GM21447 (cell line): ENCODE results near the gene ABLIM1.

ENCODE experiments used
- ATAC-seq: cut with Tn5 transposase; IDR thresholded peaks from one replicate; pipeline ENCODE4 v1.9.1; 2021; ENCODE audit not compliant: unreplicated experiment

Gene ABLIM1

GRCh38 chr10:114495303-114495702, 162.8 kb downstream of the ABLIM1 start:
- ATAC-seq = no peak

- no peak for ATAC-seq
Observed at GRCh38 chr10:114492351-114493037, 165.6 kb downstream of the ABLIM1 start.

- ATAC-seq = no peak
Observed at GRCh38 chr10:114491933-114492332, 166.1 kb downstream of the ABLIM1 start.

GRCh38 chr10:114491419-114491818, 166.7 kb downstream of the ABLIM1 start:
- ATAC-seq = no peak

- ATAC-seq = no peak
Observed at GRCh38 chr10:114489521-114490310, 168.4 kb downstream of the ABLIM1 start.

- no peak for ATAC-seq
Observed at GRCh38 chr10:114487815-114488536, 170.1 kb downstream of the ABLIM1 start.

GRCh38 chr10:114486938-114487814, 170.9 kb downstream of the ABLIM1 start:
- ATAC-seq = no peak

GRCh38 chr10:114485696-114486400, 172.2 kb downstream of the ABLIM1 start:
- no peak for ATAC-seq

- no peak for ATAC-seq
Observed at GRCh38 chr10:114483575-114483974, 174.5 kb downstream of the ABLIM1 start.

- no peak for ATAC-seq
Observed at GRCh38 chr10:114482480-114483304, 175.4 kb downstream of the ABLIM1 start.

- ATAC-seq = no peak
Observed at GRCh38 chr10:114481055-114481454, 177.0 kb downstream of the ABLIM1 start.

GRCh38 chr10:114479836-114480235, 178.2 kb downstream of the ABLIM1 start:
- no peak for ATAC-seq

GRCh38 chr10:114479307-114479706, 178.8 kb downstream of the ABLIM1 start:
- no peak for ATAC-seq

- ATAC-seq = no peak
Observed at GRCh38 chr10:114478281-114478680, 179.8 kb downstream of the ABLIM1 start.

- ATAC-seq = no peak
Observed at GRCh38 chr10:114477285-114477684, 180.8 kb downstream of the ABLIM1 start.

- ATAC-seq = no peak
Observed at GRCh38 chr10:114474989-114475388, 183.1 kb downstream of the ABLIM1 start.

GRCh38 chr10:114473776-114474175, 184.3 kb downstream of the ABLIM1 start:
- ATAC-seq = no peak

- no peak for ATAC-seq
Observed at GRCh38 chr10:114472877-114473253, 185.2 kb downstream of the ABLIM1 start.
